ENCODE measurements around the gene ZIC1.

ZIC1 gene

DNA sequence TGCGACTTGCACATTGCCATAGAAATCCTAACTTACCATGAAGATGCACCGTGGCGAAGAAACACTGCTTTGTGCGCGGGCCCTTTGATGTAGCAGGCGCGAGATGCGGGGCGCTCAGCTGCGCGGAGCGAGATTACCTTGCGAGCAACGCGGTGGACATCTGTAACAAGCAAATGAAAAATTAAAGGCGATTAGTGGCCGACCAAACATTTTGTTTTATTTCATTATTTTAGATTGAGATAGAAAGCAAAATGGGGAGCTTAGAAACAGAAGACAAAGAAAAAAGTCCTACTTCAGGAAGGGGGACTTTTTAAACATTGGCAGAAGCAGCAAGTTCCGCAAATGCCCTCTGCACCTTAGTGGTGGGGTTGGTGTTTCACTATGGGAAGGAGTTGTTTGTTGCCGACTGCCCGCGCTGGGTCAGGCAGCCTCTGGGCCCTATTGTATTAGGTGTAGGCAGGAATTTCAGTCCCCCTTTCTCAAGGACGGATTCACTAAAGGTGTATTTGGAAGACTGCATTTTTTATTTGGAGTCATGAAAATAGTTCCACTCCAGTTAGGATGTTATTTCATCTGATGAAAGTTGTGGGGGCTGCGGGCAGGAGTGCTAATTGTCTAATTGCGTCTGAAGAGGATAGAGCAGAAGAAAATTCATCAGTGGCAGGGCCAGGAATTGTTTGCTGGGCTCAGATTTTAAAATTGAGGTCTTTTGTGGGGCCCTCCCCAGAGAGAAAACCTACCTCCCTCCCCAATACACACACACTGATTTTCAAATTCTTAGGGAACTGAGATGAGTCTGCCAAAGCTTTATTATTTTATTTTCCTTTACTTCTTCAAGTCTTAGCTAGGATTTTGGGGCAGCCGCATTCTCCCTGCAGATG lies 20.2 kb upstream of the ZIC1 start:
- no peak overlapping the region for H3K4me3 ChIP-seq (ENCODE audit: low read depth, low read length)
- H3K36me3 ChIP-seq (ENCODE audit: control insufficient read depth, insufficient read depth, low read length) = no peaks in the 10 kb centered on the region
- no peak overlapping the region for H3K9ac ChIP-seq
- H3K27me3 ChIP-seq (ENCODE audit: control insufficient read depth, insufficient read depth, low read length) = peaks cover 28% of the 10 kb centered on the region
- no peak overlapping the region for H3K27ac ChIP-seq
- H3K79me2 ChIP-seq = no peaks in the 10 kb centered on the region
- no peaks in the 10 kb centered on the region for H3K9me3 ChIP-seq (ENCODE audit: control insufficient read depth, low read length)
- no peak overlapping the region for H2AFZ ChIP-seq
- no peaks in the 10 kb centered on the region for H3K4me1 ChIP-seq
- TF ChIP-seq, protein P1, sequence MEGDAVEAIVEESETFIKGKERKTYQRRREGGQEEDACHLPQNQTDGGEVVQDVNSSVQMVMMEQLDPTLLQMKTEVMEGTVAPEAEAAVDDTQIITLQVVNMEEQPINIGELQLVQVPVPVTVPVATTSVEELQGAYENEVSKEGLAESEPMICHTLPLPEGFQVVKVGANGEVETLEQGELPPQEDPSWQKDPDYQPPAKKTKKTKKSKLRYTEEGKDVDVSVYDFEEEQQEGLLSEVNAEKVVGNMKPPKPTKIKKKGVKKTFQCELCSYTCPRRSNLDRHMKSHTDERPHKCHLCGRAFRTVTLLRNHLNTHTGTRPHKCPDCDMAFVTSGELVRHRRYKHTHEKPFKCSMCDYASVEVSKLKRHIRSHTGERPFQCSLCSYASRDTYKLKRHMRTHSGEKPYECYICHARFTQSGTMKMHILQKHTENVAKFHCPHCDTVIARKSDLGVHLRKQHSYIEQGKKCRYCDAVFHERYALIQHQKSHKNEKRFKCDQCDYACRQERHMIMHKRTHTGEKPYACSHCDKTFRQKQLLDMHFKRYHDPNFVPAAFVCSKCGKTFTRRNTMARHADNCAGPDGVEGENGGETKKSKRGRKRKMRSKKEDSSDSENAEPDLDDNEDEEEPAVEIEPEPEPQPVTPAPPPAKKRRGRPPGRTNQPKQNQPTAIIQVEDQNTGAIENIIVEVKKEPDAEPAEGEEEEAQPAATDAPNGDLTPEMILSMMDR (IDR thresholded peaks at IDR 0.05) = no peak
- no peak overlapping the region for H3K4me2 ChIP-seq (ENCODE audit: low read length)

DNA sequence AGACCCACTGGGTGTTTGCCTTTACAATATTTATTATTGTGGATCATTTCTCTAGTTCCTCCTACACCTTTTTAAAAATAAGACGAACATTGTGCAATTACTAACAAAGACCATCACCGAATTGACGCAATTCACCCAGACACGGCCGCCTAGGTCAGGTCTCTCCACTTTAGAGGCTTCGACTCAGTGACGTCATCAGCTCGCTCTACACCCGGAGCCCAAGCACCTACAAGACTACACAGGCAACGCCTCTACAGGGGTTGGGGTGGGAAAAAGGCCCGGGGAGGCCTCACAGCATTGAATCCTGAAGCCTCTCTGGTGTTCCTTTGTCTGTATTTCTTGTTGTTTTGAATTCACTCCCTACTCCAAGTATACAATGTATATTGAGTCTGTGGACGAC lies 19.4 kb upstream of the ZIC1 start:
- H3K9me3 ChIP-seq (ENCODE audit: control insufficient read depth, low read length) = no peaks in the 10 kb centered on the region
- no peak overlapping the region for H3K27ac ChIP-seq
- no peaks in the 10 kb centered on the region for H3K4me1 ChIP-seq
- TF ChIP-seq, protein P1 (IDR thresholded peaks at IDR 0.05) = no peak
- no peak overlapping the region for H3K9ac ChIP-seq
- H3K79me2 ChIP-seq = no peaks in the 10 kb centered on the region
- H3K4me3 ChIP-seq (ENCODE audit: low read depth, low read length) = no peak overlapping the region
- H3K4me2 ChIP-seq (ENCODE audit: low read length) = no peak overlapping the region
- peaks cover 28% of the 10 kb centered on the region for H3K27me3 ChIP-seq (ENCODE audit: control insufficient read depth, insufficient read depth, low read length)
- H2AFZ ChIP-seq = no peak overlapping the region
- H3K36me3 ChIP-seq (ENCODE audit: control insufficient read depth, insufficient read depth, low read length) = no peaks in the 10 kb centered on the region

DNA sequence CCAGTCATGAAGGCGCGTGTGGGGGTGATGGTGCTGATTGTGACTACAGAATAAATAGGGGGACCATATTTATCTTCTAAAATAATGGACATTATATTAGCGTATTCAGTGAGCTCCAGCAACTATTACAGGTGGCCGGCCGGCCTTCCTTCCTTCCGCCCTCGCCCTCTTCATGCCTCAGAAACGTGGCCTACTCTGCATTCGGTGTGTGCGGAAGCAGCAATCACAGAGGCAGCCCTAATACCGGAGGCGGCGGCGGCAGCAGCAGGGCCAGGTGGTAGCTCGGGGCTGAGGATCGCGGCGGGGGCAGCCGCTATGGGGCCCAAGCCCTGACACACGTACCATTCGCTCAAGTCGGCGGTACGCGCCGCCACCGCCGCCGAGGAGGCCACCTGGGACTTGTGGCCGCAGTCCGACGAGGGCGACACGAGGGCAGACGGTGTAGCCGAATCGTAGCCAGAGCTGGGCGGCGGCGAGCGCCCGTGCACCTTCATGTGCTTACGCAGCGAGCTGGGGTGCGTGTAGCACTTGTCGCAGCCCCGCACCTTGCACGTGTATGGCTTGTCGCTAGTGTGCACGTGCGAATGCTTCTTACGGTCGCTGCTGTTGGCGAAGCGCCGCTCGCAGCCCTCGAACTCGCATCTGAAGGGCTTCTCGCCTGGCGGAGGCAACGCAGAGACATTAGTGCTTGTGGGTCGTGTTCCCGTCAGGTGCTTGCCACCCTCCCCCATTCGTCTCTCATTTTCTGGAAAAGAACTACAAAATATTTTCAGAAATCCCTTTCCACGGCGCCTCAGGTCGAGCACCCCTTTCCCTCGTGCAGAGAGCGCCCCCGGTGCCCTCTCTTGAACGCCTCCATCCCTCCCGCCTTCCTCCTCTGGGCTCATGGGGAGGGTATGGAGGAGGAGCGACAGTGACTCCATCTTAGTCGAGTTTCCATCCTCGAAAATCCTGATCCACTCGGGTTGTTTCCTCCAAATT lies 18.3 kb upstream of the ZIC1 start:
- Histone ChIP-seq H3K4me1 (no peaks in the 10 kb centered on the region), H3K9ac (no peak overlapping the region), H3K4me3 (ENCODE audit: low read depth, low read length) (no peak overlapping the region), H3K36me3 (ENCODE audit: control insufficient read depth, insufficient read depth, low read length) (no peaks in the 10 kb centered on the region), H3K27me3 (ENCODE audit: control insufficient read depth, insufficient read depth, low read length) (peaks cover 28% of the 10 kb centered on the region), H2AFZ (no peak overlapping the region), H3K9me3 (ENCODE audit: control insufficient read depth, low read length) (no peaks in the 10 kb centered on the region), H3K27ac (no peak overlapping the region), H3K79me2 (no peaks in the 10 kb centered on the region), H3K4me2 (ENCODE audit: low read length) (no peak overlapping the region)
- TF ChIP-seq, protein P1 (IDR thresholded peaks at IDR 0.05) = no peak

DNA sequence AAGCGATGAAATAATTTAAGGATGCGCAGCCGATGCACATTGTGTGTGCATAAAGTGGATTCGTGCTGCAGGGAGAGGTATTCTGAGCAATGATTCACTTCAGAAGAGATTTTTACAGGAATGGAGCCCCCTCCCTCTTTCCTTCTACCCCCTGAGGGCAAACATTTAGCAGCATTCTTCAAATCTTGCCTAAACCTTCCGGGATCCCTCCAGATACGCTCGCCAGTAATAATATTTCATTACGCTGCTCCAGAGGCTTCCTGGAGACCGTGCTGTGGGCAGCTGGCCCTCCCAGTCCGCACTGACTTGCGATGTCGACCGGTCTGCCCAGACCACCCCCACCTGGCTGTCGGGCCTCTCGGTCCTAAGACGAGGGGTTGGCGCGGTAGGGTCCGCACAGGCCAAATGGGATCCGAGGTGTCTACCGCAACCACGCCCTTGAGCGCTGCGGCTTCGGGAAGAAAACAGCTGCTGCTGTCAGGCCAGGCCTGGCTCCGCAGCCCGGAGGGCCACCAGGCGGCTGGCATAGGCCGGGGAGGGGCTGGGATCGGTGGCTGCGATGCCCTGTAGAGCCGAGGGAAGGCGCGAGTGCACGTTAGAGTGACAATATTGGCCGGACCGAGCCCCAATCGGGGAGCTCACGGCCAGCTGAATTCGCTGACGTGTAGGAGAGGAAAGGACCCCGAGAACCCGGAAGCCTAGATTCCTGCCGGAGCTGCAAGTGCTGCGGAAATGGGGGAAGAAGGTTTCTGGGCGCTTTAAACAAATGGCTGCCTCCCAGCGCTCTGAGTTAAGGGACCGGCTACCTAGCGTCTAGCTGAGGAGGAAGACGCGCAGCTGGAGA lies 17.2 kb upstream of the ZIC1 start:
- Histone ChIP-seq H3K4me3 (ENCODE audit: low read depth, low read length) (peak overlapping the region; percentile 20), H3K9ac (no peak overlapping the region), H3K4me1 (no peaks in the 10 kb centered on the region)

More for the DNA sequence above, 17.2 kb upstream of the ZIC1 start:
- Histone ChIP-seq H3K36me3 (ENCODE audit: control insufficient read depth, insufficient read depth, low read length) (no peaks in the 10 kb centered on the region), H3K9me3 (ENCODE audit: control insufficient read depth, low read length) (no peaks in the 10 kb centered on the region), H3K27ac (no peak overlapping the region), H3K79me2 (no peaks in the 10 kb centered on the region), H3K4me2 (ENCODE audit: low read length) (peak overlapping the region; percentile 59), H2AFZ (peak overlapping the region; percentile 56), H3K27me3 (ENCODE audit: control insufficient read depth, insufficient read depth, low read length) (peaks cover 28% of the 10 kb centered on the region)
- TF ChIP-seq, protein P1 (IDR thresholded peaks at IDR 0.05) = no peak
